HCT116 (cell line): ENCODE results near the gene CFB. TPM values are rescaled to one million over a fixed set of nuclear protein-coding genes. Genes with fewer than 3 reads are reported as not detected.

Experiments used
- ATAC-seq: fragments of 200-7000 bp; cut with Tn5 transposase; 2 replicates; pipeline ENCODE4 v1.9.1; 2020; ENCODE audit warnings: mild to moderate bottlenecking, moderate library complexity
- BruUV-seq: library from RNA; stranded (reverse); fragments of 400-500 nt; replicated peaks from 2 replicates; lab custom pipeline; 2021; lab: Mats Ljungman, UMichigan
- CTCF ChIA-PET: fragments of 300-600 bp; sonication (Branson Sonifier 250); formaldehyde crosslinking; loops from one replicate; lab custom pipeline; 2021; ENCODE audit warnings: antibody characterized with exemption; lab: Charles Lee
- POLR2A ChIA-PET: fragments of 300-600, 350-600 bp; sonication (Branson Sonifier 250); formaldehyde crosslinking; loops from one replicate; lab custom pipeline; 2021; ENCODE audit warnings: antibody characterized with exemption; lab: Charles Lee
- RAD21 ChIA-PET, 2 experiments: fragments of 300-600 bp; sonication (Branson Sonifier 250); formaldehyde crosslinking; loops; one replicate each; lab custom pipeline; 2023; ENCODE audit warnings: low total read pairs in 2 of 2; ENCODE audit not compliant: uncharacterized antibody in 2 of 2, unreplicated experiment in 2 of 2, low non-redundant PET in 1 of 2; lab: Charles Lee
- DNase-seq: peaks from one replicate; pipeline ENCODE4 v3.0.0-alpha.2; 2010; ENCODE audit warnings: low read depth, low spot score
- H2AFZ ChIP-seq: fragments of 200-600 bp; shearing (Covaris generic), sonication (generic); 2 replicates; pipeline ENCODE4 v1.6.1; 2017; ENCODE audit warnings: low read depth, mixed run types, mixed read lengths, antibody characterized with exemption, low read length; ENCODE audit not compliant: poor library complexity, severe bottlenecking
- H3K27ac ChIP-seq: 2 replicates; pipeline ENCODE4 v1.5.1; 2012; ENCODE audit warnings: low read depth, low read length
- H3K27me3 ChIP-seq: fragments of 200-600 bp; sonication (generic); 2 replicates; pipeline ENCODE4 v1.6.1; 2016; ENCODE audit warnings: mixed run types, low read length, mixed read lengths; ENCODE audit not compliant: insufficient read depth
- H3K36me3 ChIP-seq, 2 experiments: fragments of 200-500 bp in 1 of 2; fragments of 200-600 bp in 1 of 2; sonication (Bioruptor generic) in 1 of 2; sonication (generic) in 1 of 2; 2 replicates each; pipeline versions ENCODE4 v1.5.1 to v1.6.1; 2014 to 2016; ENCODE audit warnings: low read length in 2 of 2, inconsistent platforms in 1 of 2, mixed read lengths in 1 of 2, mixed run types in 1 of 2; ENCODE audit not compliant: insufficient read depth in 2 of 2, control insufficient read depth in 1 of 2
- H3K4me1 ChIP-seq, 2 experiments: fragments of 200-600 bp in 1 of 2; sonication (generic) in 1 of 2; 2 replicates each; pipeline versions ENCODE4 v1.5.1 to v1.6.1; 2012 to 2017; ENCODE audit warnings: low read length in 2 of 2, inconsistent platforms in 1 of 2, mild to moderate bottlenecking in 1 of 2, mixed read lengths in 1 of 2, mixed run types in 1 of 2, moderate library complexity in 1 of 2; ENCODE audit not compliant: insufficient read depth in 2 of 2, control insufficient read depth in 1 of 2
- H3K4me2 ChIP-seq: fragments of 200-600 bp; sonication (generic); 2 replicates; pipeline ENCODE4 v1.6.1; 2017; ENCODE audit warnings: mixed run types, low read length, mixed read lengths
- H3K4me3 ChIP-seq, 2 experiments: fragments of 200-600 bp in 1 of 2; sonication (generic) in 1 of 2; replicated peaks in 1 of 2; 2 replicates each; pipeline ENCODE4 v1.5.1; 2011 to 2016; ENCODE audit warnings: low read length in 2 of 2, control low read depth in 1 of 2, low read depth in 1 of 2, mild to moderate bottlenecking in 1 of 2, mixed read lengths in 1 of 2, mixed run types in 1 of 2
- H3K79me2 ChIP-seq: fragments of 200-600 bp; sonication (generic); 2 replicates; pipeline ENCODE4 v1.6.1; 2017; ENCODE audit warnings: mild to moderate bottlenecking, mixed run types, low read length, moderate library complexity, mixed read lengths; ENCODE audit not compliant: insufficient read depth
- H3K9ac ChIP-seq: fragments of 200-600 bp; sonication (generic); 2 replicates; pipeline ENCODE4 v1.6.1; 2016; ENCODE audit warnings: low read length, mixed read lengths
- H3K9me2 ChIP-seq: fragments of 200-600 bp; sonication (generic), shearing (Covaris generic); 2 replicates; pipeline ENCODE4 v1.6.1; 2017; ENCODE audit warnings: mixed run types, mild to moderate bottlenecking, moderate library complexity; ENCODE audit not compliant: insufficient read depth
- H3K9me3 ChIP-seq, 2 experiments: fragments of 200-500 bp in 1 of 2; fragments of 200-600 bp in 1 of 2; sonication (Bioruptor generic) in 1 of 2; sonication (generic) in 1 of 2; 2 replicates each; pipeline ENCODE4 v1.6.1; 2014 to 2017; ENCODE audit warnings: low read length in 2 of 2, mixed read lengths in 2 of 2, inconsistent platforms in 1 of 2, low read depth in 1 of 2, mild to moderate bottlenecking in 1 of 2, mixed run types in 1 of 2, moderate library complexity in 1 of 2; ENCODE audit not compliant: control insufficient read depth in 1 of 2, insufficient read depth in 1 of 2
- H4K20me1 ChIP-seq: fragments of 200-600 bp; sonication (generic), shearing (Covaris generic); 2 replicates; pipeline ENCODE4 v1.6.1; 2017; ENCODE audit warnings: mixed run types, mild to moderate bottlenecking, moderate library complexity; ENCODE audit not compliant: insufficient read depth
- CBX3 ChIP-seq: IDR thresholded peaks from 2 replicates; pipeline ENCODE4 v1.6.1; 2012; ENCODE audit warnings: low read depth
- EGR1 ChIP-seq: IDR thresholded peaks from 2 replicates; pipeline ENCODE4 v1.6.1; 2012; ENCODE audit warnings: low read depth
- POLR2A ChIP-seq: IDR thresholded peaks from 2 replicates; pipeline ENCODE4 v1.7.0; 2011; ENCODE audit warnings: borderline replicate concordance; ENCODE audit not compliant: insufficient read depth, insufficient read length; ENCODE audit errors: extremely low read depth
- SIN3A ChIP-seq: IDR thresholded peaks from 2 replicates; pipeline ENCODE4 v1.6.1; 2012; ENCODE audit warnings: low read depth
- SRF ChIP-seq: IDR thresholded peaks from 2 replicates; pipeline ENCODE4 v1.6.1; 2012; ENCODE audit warnings: low read depth
- YY1 ChIP-seq: IDR thresholded peaks from 2 replicates; pipeline ENCODE4 v1.6.1; 2011; ENCODE audit warnings: low read length, low read depth, moderate library complexity, mild to moderate bottlenecking; ENCODE audit not compliant: insufficient replicate concordance; ENCODE audit errors: extremely low read depth
- ZFX ChIP-seq: fragments of 450-650 bp; IDR thresholded peaks from 2 replicates; pipeline ENCODE4 v1.6.1; 2017
- ZNF274 ChIP-seq: fragments of 200-500 bp; sonication (Bioruptor generic); IDR thresholded peaks from 2 replicates; pipeline ENCODE4 v1.6.1; 2014; ENCODE audit warnings: mild to moderate bottlenecking, low read depth, low read length, inconsistent platforms
- intact Hi-C: fragments of 100-400 bp; cut with micrococcal nuclease; formaldehyde crosslinking; loops from 2 replicates; pipeline ENCODE4 v1.10.0; 2022
- total RNA-seq: library from RNA; stranded (reverse); gene quantifications from one replicate; pipeline ENCODE4 v1.2.1, GENCODE V29; 2021; ENCODE audit not compliant: unreplicated experiment
- TF ChIP-seq, protein P1 (sequence below): IDR thresholded peaks from 2 replicates; pipeline ENCODE4 v1.6.1; 2011; ENCODE audit warnings: mild to moderate bottlenecking, low read length, moderate library complexity; ENCODE audit not compliant: insufficient replicate concordance; ENCODE audit errors: extremely low read depth

Gene CFB
- total RNA-seq, 1 experiment from 2014 or later: 1.5 TPM

DNA sequence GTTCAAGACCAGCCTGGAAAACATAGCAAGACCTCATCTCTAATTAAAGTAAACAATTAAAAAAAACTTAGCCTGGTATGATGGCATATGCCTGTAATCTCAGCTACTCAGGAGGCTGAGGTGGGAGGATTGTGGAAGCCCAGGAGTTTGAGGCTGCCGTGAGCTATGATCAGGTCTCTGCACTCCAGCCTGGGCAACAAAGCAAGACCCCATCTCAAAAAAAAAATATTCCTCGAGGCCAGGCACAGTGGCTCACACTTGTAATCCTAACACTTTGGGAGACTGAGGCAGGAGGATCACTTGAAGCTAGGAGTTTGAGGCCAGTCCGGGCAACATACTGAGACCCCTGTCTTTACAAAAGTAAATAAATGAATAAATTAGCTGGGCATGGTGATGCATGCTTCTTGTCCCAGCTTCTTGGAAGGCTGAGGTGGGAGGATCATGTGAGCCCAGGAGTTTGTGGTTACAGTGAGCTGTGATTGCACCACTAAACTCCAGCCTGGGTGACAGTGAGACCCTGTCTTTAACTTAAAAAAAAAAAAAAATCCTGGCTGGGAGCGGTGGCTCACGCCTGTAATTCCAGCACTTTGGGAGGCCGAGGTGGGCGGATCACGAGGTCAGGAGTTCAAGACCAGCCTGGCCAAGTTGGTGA is 27.7 kb upstream of the CFB start:
- no peaks in the 10 kb centered on the region for H3K36me3 ChIP-seq
- ATAC-seq: no peak
- no peak for DNase-seq
- no peaks in the 10 kb centered on the region for H3K79me2 ChIP-seq
- H3K4me3 ChIP-seq: no peak overlapping the region
- POLR2A ChIA-PET: interaction anchor here (1.5 kb wide), 1 partner anchor 91 kb away, joined by 4 read pairs; the partner anchor contains the start of gene HSPA1B
- no TSS peak for BruUV-seq
- peaks cover 0 to 8% of the 10 kb centered on the region in 2 experiments; a peak in 2 of 4 replicates for H3K4me1 ChIP-seq
- no peaks in the 10 kb centered on the region; a peak in 1 of 4 replicates for H3K9me3 ChIP-seq
- TF ChIP-seq SRF (no peak), ZNF274 (no peak), EGR1 (no peak)
- H4K20me1 ChIP-seq: no peaks in the 10 kb centered on the region
- no peaks in the 10 kb centered on the region for H3K9me2 ChIP-seq
- no peak overlapping the region for H3K4me2 ChIP-seq
- no peak overlapping the region for H2AFZ ChIP-seq
- no peaks in the 10 kb centered on the region for H3K27me3 ChIP-seq
- no peak overlapping the region for H3K9ac ChIP-seq
- intact Hi-C loops: no loop called here
- CTCF ChIA-PET: interaction anchor here (1.1 kb wide), 1 partner anchor 148 kb away, joined by 3 read pairs; no protein-coding TSS in a partner anchor
- RAD21 ChIA-PET: interaction anchor here in 1 of 2 experiments (0.6 kb wide), 1 partner anchor 69 kb away, joined by 3 read pairs; no protein-coding TSS in a partner anchor
- no peak overlapping the region for H3K27ac ChIP-seq

DNA sequence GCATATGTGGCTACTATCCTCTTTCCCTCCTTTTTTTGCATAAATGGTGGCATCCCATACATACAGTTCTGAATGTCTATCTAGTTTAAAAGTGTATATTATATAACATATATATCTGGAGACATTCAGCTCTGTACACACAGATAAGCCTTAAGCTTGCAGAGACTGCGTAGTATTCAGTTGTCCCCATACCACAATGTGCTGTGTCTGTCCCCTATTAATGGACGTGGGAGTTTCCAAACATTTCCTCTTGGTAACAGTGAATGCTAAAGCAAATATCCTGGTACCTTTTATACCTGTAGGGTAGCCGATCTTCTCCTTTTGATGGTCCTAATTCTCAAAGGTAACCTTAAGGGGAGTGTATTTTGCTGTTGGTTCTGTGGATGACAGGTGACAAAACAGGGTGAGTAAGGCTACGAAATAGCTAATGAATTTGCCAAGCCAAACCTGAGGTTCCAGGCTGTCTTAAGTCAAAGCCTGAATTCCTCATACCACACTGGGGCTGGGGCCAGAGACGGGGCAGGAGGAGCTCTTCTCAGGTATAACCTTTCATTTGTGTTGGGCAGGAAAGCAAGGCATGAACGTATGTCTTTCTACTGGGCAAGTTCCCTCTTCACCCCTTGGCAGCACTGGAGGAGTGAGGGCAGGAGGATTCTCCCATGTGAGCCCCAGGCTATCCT is 26.1 kb upstream of the CFB start:
- intact Hi-C loops: no loop called here
- no peak for DNase-seq
- Histone ChIP-seq H3K4me2 (no peak overlapping the region), H3K27me3 (no peaks in the 10 kb centered on the region)
- RAD21 ChIA-PET: interaction anchor here in 1 of 2 experiments (0.7 kb wide), 1 partner anchor 11 kb away, joined by 3 read pairs; no protein-coding TSS in a partner anchor
- CTCF ChIA-PET: no interaction called here
- TF ChIP-seq EGR1 (no peak), SIN3A (no peak), YY1 (no peak), POLR2A (no peak), ZFX (no peak), ZNF274 (no peak), CBX3 (no peak)
- TF ChIP-seq, protein P1, sequence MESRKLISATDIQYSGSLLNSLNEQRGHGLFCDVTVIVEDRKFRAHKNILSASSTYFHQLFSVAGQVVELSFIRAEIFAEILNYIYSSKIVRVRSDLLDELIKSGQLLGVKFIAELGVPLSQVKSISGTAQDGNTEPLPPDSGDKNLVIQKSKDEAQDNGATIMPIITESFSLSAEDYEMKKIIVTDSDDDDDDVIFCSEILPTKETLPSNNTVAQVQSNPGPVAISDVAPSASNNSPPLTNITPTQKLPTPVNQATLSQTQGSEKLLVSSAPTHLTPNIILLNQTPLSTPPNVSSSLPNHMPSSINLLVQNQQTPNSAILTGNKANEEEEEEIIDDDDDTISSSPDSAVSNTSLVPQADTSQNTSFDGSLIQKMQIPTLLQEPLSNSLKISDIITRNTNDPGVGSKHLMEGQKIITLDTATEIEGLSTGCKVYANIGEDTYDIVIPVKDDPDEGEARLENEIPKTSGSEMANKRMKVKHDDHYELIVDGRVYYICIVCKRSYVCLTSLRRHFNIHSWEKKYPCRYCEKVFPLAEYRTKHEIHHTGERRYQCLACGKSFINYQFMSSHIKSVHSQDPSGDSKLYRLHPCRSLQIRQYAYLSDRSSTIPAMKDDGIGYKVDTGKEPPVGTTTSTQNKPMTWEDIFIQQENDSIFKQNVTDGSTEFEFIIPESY: no peak
- TF ChIP-seq, all 23 proteins: peak for 0
- Histone ChIP-seq H3K4me3 (no peak overlapping the region), H4K20me1 (no peaks in the 10 kb centered on the region), H3K4me1 (peaks cover 0 to 5% of the 10 kb centered on the region in 2 experiments; a peak in 2 of 4 replicates), H3K36me3 (no peaks in the 10 kb centered on the region), H3K9me2 (no peaks in the 10 kb centered on the region), H3K9ac (no peak overlapping the region), H3K79me2 (no peaks in the 10 kb centered on the region), H2AFZ (no peak overlapping the region), H3K27ac (no peak overlapping the region), H3K9me3 (no peaks in the 10 kb centered on the region; a peak in 1 of 4 replicates)
- ATAC-seq: no peak
- no TSS peak for BruUV-seq
- POLR2A ChIA-PET: no interaction called here
